SK-N-SH treated with all-trans-retinoic acid at 6 μM for 48 hours (cell line): Measurements from ENCODE around the gene PRRG4.

Experiments
- ATAC-seq: fragments of 200-7000 bp; cut with Tn5 transposase; 3 replicates; pipeline ENCODE4 v1.9.1; 2020; ENCODE audit warnings: mild to moderate bottlenecking, moderate library complexity
- ARNTL ChIP-seq: fragments of 450-650 bp; formaldehyde crosslinking; IDR thresholded peaks from 2 replicates; pipeline ENCODE4 v1.5.0; 2020; ENCODE audit warnings: low read depth, mild to moderate bottlenecking, moderate library complexity, borderline replicate concordance
- BACH2 ChIP-seq: fragments of 250-450 bp; sonication (Bioruptor Pico); IDR thresholded peaks from 2 replicates; pipeline ENCODE4 v1.9.0; 2021; ENCODE audit warnings: mild to moderate bottlenecking, borderline replicate concordance
- CSRNP3 ChIP-seq: fragments of 250-450 bp; sonication (Bioruptor Pico); IDR thresholded peaks from 2 replicates; pipeline ENCODE4 v1.5.1; 2021; ENCODE audit warnings: mild to moderate bottlenecking, moderate library complexity
- GLIS3 ChIP-seq: fragments of 250-450 bp; sonication (Bioruptor Pico); IDR thresholded peaks from 2 replicates; pipeline ENCODE4 v1.5.0; 2020; ENCODE audit warnings: mild to moderate bottlenecking, moderate library complexity
- OSR1 ChIP-seq: fragments of 250-450 bp; sonication (Bioruptor Pico); IDR thresholded peaks from 2 replicates; pipeline ENCODE4 v1.8.0; 2022; ENCODE audit warnings: moderate library complexity, mild to moderate bottlenecking, inconsistent platforms
- PATZ1 ChIP-seq: fragments of 250-450 bp; sonication (Bioruptor Pico); IDR thresholded peaks from 2 replicates; pipeline ENCODE4 v1.8.0; 2020; ENCODE audit warnings: mild to moderate bottlenecking, moderate library complexity, borderline replicate concordance
- PPARA ChIP-seq: fragments of 250-450 bp; sonication (Bioruptor Pico); IDR thresholded peaks from 2 replicates; pipeline ENCODE4 v1.5.0; 2020; ENCODE audit warnings: mild to moderate bottlenecking, borderline replicate concordance
- RARB ChIP-seq: fragments of 250-450 bp; sonication (Bioruptor Pico); IDR thresholded peaks from 2 replicates; pipeline ENCODE4 v1.8.0; 2021; ENCODE audit warnings: mild to moderate bottlenecking, moderate library complexity
- TCF4 ChIP-seq: fragments of 250-450 bp; sonication (Bioruptor Pico); IDR thresholded peaks from 2 replicates; pipeline ENCODE4 v1.8.0; 2021; ENCODE audit warnings: mild to moderate bottlenecking, moderate library complexity, borderline replicate concordance
- TOX ChIP-seq: fragments of 250-450 bp; sonication (Bioruptor Pico); IDR thresholded peaks from 2 replicates; pipeline ENCODE4 v1.8.0; 2021; ENCODE audit warnings: mild to moderate bottlenecking, moderate library complexity, borderline replicate concordance
- TSHZ2 ChIP-seq: fragments of 250-450 bp; sonication (Bioruptor Pico); IDR thresholded peaks from 2 replicates; pipeline ENCODE4 v1.5.0; 2020; ENCODE audit warnings: mild to moderate bottlenecking, moderate library complexity
- ZC3H10 ChIP-seq: fragments of 250-450 bp; sonication (Bioruptor Pico); IDR thresholded peaks from 2 replicates; pipeline ENCODE4 v1.5.1; 2021; ENCODE audit warnings: mild to moderate bottlenecking, moderate library complexity
- ZFP3 ChIP-seq: fragments of 250-450 bp; sonication (Bioruptor Pico); IDR thresholded peaks from 2 replicates; pipeline ENCODE4 v1.5.0; 2020; ENCODE audit warnings: mild to moderate bottlenecking, moderate library complexity
- ZFP30 ChIP-seq: fragments of 450-650 bp; formaldehyde crosslinking; IDR thresholded peaks from 2 replicates; pipeline ENCODE4 v1.5.0; 2022; ENCODE audit warnings: mild to moderate bottlenecking, moderate library complexity
- ZNF565 ChIP-seq: fragments of 450-650 bp; formaldehyde crosslinking; conservative IDR thresholded peaks from 2 replicates; pipeline ENCODE4 v1.5.0; 2020; ENCODE audit warnings: low read depth, mild to moderate bottlenecking, moderate library complexity
- ZNF70 ChIP-seq: fragments of 450-650 bp; formaldehyde crosslinking; IDR thresholded peaks from 2 replicates; pipeline ENCODE4 v1.5.0; 2020; ENCODE audit warnings: mild to moderate bottlenecking, moderate library complexity
- ZNF8 ChIP-seq: fragments of 450-650 bp; formaldehyde crosslinking; IDR thresholded peaks from 2 replicates; pipeline ENCODE4 v1.5.0; 2020; ENCODE audit warnings: mild to moderate bottlenecking, moderate library complexity
- TF ChIP-seq, protein P1 (sequence below): fragments of 250-450 bp; sonication (Bioruptor Pico); IDR thresholded peaks from 2 replicates; pipeline ENCODE4 v1.8.0; 2021; ENCODE audit warnings: low read depth, mild to moderate bottlenecking, moderate library complexity, borderline replicate concordance

The PRRG4 gene

DNA sequence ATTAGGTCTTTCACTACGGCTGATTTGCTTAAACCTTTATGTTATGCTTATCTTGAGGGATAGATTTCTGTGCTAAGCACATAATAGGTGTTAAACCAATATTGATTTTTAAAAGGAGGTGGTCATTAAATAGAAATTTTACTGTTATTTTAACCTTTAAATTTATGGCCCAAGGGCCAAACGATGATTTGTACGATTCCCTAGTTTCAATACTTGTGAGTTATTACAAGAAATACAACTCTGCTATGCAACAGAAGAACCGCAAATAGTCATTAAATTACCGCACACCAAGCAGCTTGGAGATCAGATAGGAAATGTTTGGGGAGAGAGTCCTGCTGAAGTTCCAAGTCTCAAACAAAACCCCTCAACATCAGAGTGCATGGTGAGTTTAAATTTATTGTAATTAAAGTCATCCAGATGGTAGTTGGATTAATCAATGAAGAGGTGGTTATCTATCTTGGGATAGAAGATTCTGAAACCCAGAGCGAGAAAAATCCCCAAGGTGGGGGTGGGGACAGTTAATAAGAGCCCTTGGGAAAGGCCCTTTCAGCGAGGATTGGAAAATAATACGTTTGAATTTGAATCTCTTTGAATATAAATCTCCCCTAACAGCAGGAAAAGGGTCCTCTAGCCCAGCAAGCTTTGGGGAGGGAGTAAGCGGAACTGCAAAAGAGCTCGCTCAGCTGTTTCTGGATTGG is 62.1 kb downstream of the PRRG4 start:
- no peak; the same call in 2 of the 3 replicates for ATAC-seq
- no peak for TF ChIP-seq ZNF8 (CRISPR knock-in tag)
- no peak for TF ChIP-seq PATZ1 (CRISPR knock-in tag)
- no peak for TF ChIP-seq ZFP30
- TF ChIP-seq CSRNP3, result no peak
- TF ChIP-seq PPARA (CRISPR knock-in tag), result no peak
- no peak for TF ChIP-seq BACH2 (CRISPR knock-in tag)
- no peak for TF ChIP-seq ZNF70
- no peak for TF ChIP-seq ZC3H10
- TF ChIP-seq ARNTL, result no peak
- no peak for TF ChIP-seq ZFP3
- TF ChIP-seq RARB (CRISPR knock-in tag), result no peak

DNA sequence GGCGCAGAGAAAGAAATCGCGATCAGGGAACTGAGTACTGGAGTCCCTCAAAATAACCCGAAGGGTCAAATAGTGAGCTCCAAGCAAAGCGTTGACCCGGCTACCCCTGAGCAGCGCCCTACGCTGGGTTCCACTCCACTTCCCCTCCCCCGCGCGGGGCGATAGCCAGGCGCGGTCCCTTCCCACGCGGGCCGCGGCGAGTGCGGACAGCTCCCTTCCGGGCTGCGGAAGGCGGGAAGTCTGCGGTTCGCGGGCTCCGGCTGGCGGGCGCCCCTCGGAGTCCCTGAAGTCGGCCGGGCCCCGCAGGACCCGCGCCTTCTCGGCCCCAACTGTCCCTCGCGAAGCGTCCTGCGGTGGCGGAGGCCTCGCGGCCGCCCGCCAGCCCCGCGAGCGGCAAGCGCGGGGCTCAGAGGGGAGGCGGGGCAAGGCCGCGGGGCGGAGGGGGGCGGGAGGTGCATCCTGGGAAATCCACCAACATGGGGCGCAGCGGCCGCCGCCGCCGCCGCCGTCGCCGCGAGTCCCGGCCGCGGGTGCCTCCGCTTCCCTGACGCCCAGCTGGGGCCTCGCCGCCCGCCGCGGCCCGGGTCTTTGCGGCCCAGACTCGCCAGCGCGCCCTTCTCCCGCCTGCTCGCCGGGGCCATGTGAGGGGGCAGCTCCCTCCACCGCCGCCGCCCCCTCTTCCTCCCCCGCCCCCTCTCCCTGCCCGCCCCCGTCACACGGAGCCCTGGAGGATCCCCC is 62.8 kb downstream of the PRRG4 start, which contains the start of gene QSER1:
Gene QSER1, plus strand, starts transcription at position 457 of the 738 bp plus-strand sequence. CDS start 315 bp downstream, outside the sequence.
- TF ChIP-seq OSR1 (no peak), TSHZ2 (CRISPR knock-in tag) (0 out of 2 replicates have a peak, but pooled peaks have one; percentile 19)
- peak; percentile 67 for ATAC-seq

- no peak for ATAC-seq
- TF ChIP-seq GLIS3 (CRISPR knock-in tag), result no peak
- TF ChIP-seq ARNTL, result no peak
- no peak for TF ChIP-seq PPARA (CRISPR knock-in tag)
- no peak for TF ChIP-seq TSHZ2 (CRISPR knock-in tag)
- TF ChIP-seq ZNF565 (CRISPR knock-in tag), result no peak
- TF ChIP-seq TOX (CRISPR knock-in tag), result no peak
- TF ChIP-seq ZNF8 (CRISPR knock-in tag), result no peak
- TF ChIP-seq, protein P1, sequence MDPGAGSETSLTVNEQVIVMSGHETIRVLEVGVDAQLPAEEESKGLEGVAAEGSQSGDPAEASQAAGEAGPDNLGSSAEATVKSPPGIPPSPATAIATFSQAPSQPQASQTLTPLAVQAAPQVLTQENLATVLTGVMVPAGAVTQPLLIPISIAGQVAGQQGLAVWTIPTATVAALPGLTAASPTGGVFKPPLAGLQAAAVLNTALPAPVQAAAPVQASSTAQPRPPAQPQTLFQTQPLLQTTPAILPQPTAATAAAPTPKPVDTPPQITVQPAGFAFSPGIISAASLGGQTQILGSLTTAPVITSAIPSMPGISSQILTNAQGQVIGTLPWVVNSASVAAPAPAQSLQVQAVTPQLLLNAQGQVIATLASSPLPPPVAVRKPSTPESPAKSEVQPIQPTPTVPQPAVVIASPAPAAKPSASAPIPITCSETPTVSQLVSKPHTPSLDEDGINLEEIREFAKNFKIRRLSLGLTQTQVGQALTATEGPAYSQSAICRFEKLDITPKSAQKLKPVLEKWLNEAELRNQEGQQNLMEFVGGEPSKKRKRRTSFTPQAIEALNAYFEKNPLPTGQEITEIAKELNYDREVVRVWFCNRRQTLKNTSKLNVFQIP (CRISPR knock-in tag), result no peak
- no peak for TF ChIP-seq ZFP3
- no peak for TF ChIP-seq TCF4
Measured at GRCh38 chr11:32893093-32893342, 63.3 kb downstream of the PRRG4 start.
